ENCODE results near the gene MAPRE2.

DNA sequence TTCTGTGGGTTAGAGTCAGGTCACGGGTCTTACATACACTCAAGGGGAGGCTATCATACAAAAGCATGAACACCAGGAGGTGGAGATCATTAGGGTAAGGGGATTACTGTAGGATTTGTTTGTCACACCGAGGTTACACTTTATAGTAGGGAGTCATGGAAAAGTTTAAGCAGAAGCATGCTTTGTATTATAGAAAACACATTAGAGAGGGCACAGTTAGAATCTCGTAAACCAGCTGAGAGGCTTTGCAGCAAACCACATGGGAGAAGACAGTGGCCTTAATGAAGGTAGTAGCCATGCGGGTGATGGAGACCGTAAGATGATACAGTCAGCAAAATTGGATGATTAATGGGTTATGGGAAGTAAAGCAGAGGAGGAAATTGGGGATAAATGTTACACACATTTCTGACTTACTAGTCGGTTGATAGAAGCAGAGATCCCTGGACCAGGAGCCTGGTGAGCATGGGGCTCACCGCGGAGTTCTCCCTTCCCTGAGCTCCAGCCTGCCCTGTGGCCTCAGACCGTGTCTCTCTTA, 75.6 kb downstream of the MAPRE2 start:
- no peak for TF ChIP-seq POLR2A (IDR thresholded peaks at IDR 0.05)
- TF ChIP-seq, protein P1, sequence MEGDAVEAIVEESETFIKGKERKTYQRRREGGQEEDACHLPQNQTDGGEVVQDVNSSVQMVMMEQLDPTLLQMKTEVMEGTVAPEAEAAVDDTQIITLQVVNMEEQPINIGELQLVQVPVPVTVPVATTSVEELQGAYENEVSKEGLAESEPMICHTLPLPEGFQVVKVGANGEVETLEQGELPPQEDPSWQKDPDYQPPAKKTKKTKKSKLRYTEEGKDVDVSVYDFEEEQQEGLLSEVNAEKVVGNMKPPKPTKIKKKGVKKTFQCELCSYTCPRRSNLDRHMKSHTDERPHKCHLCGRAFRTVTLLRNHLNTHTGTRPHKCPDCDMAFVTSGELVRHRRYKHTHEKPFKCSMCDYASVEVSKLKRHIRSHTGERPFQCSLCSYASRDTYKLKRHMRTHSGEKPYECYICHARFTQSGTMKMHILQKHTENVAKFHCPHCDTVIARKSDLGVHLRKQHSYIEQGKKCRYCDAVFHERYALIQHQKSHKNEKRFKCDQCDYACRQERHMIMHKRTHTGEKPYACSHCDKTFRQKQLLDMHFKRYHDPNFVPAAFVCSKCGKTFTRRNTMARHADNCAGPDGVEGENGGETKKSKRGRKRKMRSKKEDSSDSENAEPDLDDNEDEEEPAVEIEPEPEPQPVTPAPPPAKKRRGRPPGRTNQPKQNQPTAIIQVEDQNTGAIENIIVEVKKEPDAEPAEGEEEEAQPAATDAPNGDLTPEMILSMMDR (IDR thresholded peaks at IDR 0.05): no peak
